Endodermal cell (in vitro differentiated cells): ENCODE measurements around the gene OR7A10. TPM values are rescaled to one million over a fixed set of nuclear protein-coding genes. Genes with fewer than 3 reads are reported as not detected.

Source experiments
- DNase-seq: peaks from one replicate; pipeline ENCODE4 v3.0.0-alpha.2; 2017
- H3K27ac ChIP-seq: 2 replicates; pipeline ENCODE4 v1.5.1; 2013; ENCODE audit warnings: mild to moderate bottlenecking, low read depth, low read length, moderate library complexity
- H3K27me3 ChIP-seq: 2 replicates; pipeline ENCODE4 v1.6.1; 2013; ENCODE audit warnings: mild to moderate bottlenecking, low read length, moderate library complexity; ENCODE audit not compliant: insufficient read depth, control insufficient read depth, poor library complexity, severe bottlenecking
- H3K36me3 ChIP-seq: 2 replicates; pipeline ENCODE4 v1.7.0; 2013; ENCODE audit warnings: mild to moderate bottlenecking, low read length, moderate library complexity; ENCODE audit not compliant: control insufficient read depth, insufficient read depth
- H3K4me1 ChIP-seq: one replicate; pipeline ENCODE4 v1.7.0; 2013; ENCODE audit warnings: low read length; ENCODE audit not compliant: control insufficient read depth, insufficient read depth
- H3K4me3 ChIP-seq: 2 replicates; pipeline ENCODE4 v1.5.1; 2013; ENCODE audit warnings: mild to moderate bottlenecking, low read length, moderate library complexity
- H3K9ac ChIP-seq: 2 replicates; pipeline ENCODE4 v1.6.1; 2013; ENCODE audit warnings: mild to moderate bottlenecking, low read length, moderate library complexity; ENCODE audit not compliant: poor library complexity, severe bottlenecking; ENCODE audit errors: extremely low read depth
- H3K9me3 ChIP-seq: 2 replicates; pipeline ENCODE4 v1.6.1; 2013; ENCODE audit warnings: mild to moderate bottlenecking, low read length, moderate library complexity; ENCODE audit not compliant: control insufficient read depth
- H3K27ac Mint-ChIP-seq: 2 replicates; pipeline ENCODE4 v1.8.0; 2020; ENCODE audit warnings: mixed read lengths
- H3K27me3 Mint-ChIP-seq: 2 replicates; pipeline ENCODE4 v1.8.0; 2021; ENCODE audit warnings: mild to moderate bottlenecking, mixed read lengths; ENCODE audit not compliant: insufficient read depth
- H3K36me3 Mint-ChIP-seq: 2 replicates; pipeline ENCODE4 v1.8.0; 2020; ENCODE audit warnings: low read depth, mixed read lengths
- H3K4me1 Mint-ChIP-seq: 2 replicates; pipeline ENCODE4 v1.8.0; 2020; ENCODE audit warnings: mixed read lengths
- H3K4me3 Mint-ChIP-seq: 2 replicates; pipeline ENCODE4 v1.8.0; 2020; ENCODE audit warnings: mild to moderate bottlenecking, moderate library complexity, mixed read lengths
- H3K9me3 Mint-ChIP-seq: 2 replicates; pipeline ENCODE4 v1.8.0; 2020; ENCODE audit warnings: mild to moderate bottlenecking, mixed read lengths
- WGBS, 2 experiments: methylation state at CpG; one replicate each; pipeline versions ENCODE4 v1.1.5 to v1.1.7; 2013; ENCODE audit warnings: missing lambda C conversion rate in 2 of 2, mixed read lengths in 1 of 2; ENCODE audit not compliant: insufficient coverage in 1 of 2, insufficient read length in 1 of 2; 5-methylcytosine and 5-hydroxymethylcytosine counted together
- total RNA-seq, 2 donors: library from RNA; stranded (reverse); fragmentation: NEBNext Ultra II Directional in 1 of 2; extraction: Animal tissue kit (Norgen Biotek cat#: 25700) in 1 of 2; gene quantifications; 2 replicates in 1 of 2; 3 replicates in 1 of 2; pipeline ENCODE4 v1.2.1, GENCODE V29; 2021
- TF ChIP-seq, protein P1 (sequence below): fragments of 200-600 bp; sonication (generic); conservative IDR thresholded peaks from 2 replicates; pipeline ENCODE4 v1.5.0; 2021; ENCODE audit warnings: antibody characterized with exemption, mild to moderate bottlenecking

OR7A10 gene
- total RNA-seq, 2 donors from 2014 or later: not detected

DNA sequence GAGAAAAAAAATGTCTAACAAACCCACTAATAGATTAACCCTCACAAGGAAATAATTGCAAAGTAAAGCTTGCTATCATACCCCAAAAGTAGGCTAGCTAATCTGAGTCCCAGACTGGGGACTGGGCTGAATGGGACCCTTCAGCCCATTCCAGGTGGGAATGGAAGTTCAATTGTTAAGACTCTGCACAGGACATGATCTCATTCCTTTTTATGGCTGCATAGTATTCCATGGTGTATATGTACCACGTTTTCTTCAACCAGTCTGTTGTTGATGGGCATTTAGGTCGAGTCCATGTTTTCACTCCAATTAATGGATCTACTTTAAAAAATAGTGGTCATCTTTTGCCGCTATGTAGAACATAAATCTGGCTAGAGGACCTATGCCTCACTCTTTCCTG, 31.7 kb downstream of the OR7A10 start:
- no peak overlapping the region for H3K4me3 ChIP-seq
- Mint-ChIP-seq H3K36me3 (no peaks in the 10 kb centered on the region), H3K27ac (no peak overlapping the region), H3K4me1 (no peaks in the 10 kb centered on the region), H3K27me3 (no peaks in the 10 kb centered on the region), H3K4me3 (no peak overlapping the region), H3K9me3 (peaks cover 86% of the 10 kb centered on the region)
- H3K27me3 ChIP-seq: no peaks in the 10 kb centered on the region
- H3K4me1 ChIP-seq: no peaks in the 10 kb centered on the region
- no peak overlapping the region for H3K9ac ChIP-seq
- no peak overlapping the region for H3K27ac ChIP-seq
- 13 to 52% methylated on average over 2 to 3 of the region's 3 CpGs for WGBS, 2 experiments
- DNase-seq: no peak
- TF ChIP-seq, protein P1, sequence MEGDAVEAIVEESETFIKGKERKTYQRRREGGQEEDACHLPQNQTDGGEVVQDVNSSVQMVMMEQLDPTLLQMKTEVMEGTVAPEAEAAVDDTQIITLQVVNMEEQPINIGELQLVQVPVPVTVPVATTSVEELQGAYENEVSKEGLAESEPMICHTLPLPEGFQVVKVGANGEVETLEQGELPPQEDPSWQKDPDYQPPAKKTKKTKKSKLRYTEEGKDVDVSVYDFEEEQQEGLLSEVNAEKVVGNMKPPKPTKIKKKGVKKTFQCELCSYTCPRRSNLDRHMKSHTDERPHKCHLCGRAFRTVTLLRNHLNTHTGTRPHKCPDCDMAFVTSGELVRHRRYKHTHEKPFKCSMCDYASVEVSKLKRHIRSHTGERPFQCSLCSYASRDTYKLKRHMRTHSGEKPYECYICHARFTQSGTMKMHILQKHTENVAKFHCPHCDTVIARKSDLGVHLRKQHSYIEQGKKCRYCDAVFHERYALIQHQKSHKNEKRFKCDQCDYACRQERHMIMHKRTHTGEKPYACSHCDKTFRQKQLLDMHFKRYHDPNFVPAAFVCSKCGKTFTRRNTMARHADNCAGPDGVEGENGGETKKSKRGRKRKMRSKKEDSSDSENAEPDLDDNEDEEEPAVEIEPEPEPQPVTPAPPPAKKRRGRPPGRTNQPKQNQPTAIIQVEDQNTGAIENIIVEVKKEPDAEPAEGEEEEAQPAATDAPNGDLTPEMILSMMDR: no peak
- peaks cover 48% of the 10 kb centered on the region for H3K9me3 ChIP-seq
- H3K36me3 ChIP-seq: no peaks in the 10 kb centered on the region

DNA sequence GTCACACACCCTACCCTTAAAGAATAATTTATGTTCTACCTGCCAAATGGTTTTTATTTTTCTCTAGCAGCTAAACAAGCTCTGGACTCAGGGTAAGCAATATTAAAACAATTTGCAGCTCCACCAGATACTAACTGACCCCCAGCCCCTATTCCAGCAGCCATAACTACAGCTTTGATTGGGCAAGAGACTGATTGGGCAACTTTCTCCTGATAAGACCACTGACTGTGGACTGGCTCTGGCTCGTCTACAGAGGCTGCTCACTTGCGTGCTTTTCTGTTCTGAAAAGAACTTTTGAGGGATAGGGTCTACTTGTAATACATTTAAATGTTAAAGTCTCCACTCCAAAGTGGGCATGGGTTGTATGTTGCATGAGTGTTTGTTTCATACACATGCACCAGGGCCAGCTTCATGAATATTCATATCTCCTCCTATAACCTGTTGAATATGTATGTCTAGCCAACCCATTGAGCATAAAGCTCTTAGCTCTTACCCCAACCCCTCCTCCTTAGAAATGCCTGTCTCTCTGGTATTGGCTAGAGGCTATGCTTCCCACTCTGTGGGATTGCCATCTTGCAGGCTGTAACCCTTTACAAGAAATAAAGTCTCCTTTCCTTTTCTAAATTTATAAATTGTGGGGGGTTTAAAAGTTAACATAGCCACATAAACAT, 33.6 kb downstream of the OR7A10 start:
- no peak for DNase-seq
- H3K4me1 ChIP-seq: no peaks in the 10 kb centered on the region
- Mint-ChIP-seq H3K36me3 (no peaks in the 10 kb centered on the region), H3K4me1 (no peaks in the 10 kb centered on the region), H3K27ac (no peak overlapping the region), H3K27me3 (no peaks in the 10 kb centered on the region), H3K9me3 (peaks cover 83% of the 10 kb centered on the region), H3K4me3 (no peak overlapping the region)
- no peaks in the 10 kb centered on the region for H3K27me3 ChIP-seq
- TF ChIP-seq, protein P1: no peak
- peaks cover 46% of the 10 kb centered on the region for H3K9me3 ChIP-seq
- WGBS, 2 experiments: 60% methylated on average over 2 of the region's 2 CpGs; no CpG with 5 or more reads in 1 of the 2 experiments
- no peaks in the 10 kb centered on the region for H3K36me3 ChIP-seq
- no peak overlapping the region for H3K9ac ChIP-seq
- no peak overlapping the region for H3K27ac ChIP-seq
- H3K4me3 ChIP-seq: no peak overlapping the region

DNA sequence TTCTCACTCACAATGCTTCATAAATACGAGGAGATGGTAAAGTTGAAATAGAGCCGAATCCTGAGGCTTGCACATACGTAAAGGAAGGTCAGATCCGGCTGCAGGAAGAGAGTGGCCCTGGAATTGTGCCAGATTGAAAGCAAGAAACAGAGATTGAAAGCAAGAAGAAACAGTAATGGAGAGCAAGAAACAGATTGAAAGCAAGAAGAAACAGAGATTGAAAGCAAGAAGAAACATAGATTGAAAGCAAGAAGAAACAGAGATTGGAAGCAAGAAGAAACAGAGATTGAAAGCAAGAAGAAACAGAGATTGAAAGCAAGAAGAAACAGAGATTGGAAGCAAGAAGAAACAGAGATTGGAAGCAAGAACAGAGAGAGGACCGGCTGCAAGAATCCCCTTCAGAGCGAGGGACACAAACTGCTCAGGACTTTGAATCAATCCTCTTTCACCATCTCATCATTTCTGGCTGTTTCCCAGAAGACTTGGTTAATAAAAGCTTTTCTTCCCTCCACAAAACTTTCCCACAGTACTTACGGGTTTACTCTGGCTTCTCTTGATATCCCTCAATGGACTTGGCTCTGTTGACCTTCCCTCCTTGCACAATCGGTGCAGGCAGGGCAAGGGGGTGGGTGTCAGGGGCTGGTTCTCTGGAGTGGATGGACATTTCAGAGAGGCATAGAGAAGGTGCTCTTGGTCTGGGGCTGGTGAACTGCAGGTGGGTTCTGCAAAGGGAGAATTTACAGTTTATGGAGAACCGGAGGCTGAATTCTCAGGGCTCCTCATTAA, 39.3 kb downstream of the OR7A10 start:
- Histone ChIP-seq H3K4me1 (no peaks in the 10 kb centered on the region), H3K27me3 (no peaks in the 10 kb centered on the region), H3K9me3 (peaks cover 64% of the 10 kb centered on the region), H3K4me3 (no peak overlapping the region), H3K9ac (no peak overlapping the region), H3K36me3 (no peaks in the 10 kb centered on the region), H3K27ac (no peak overlapping the region)
- 72 to 80% methylated on average over 7 to 9 of the region's 9 CpGs for WGBS, 2 experiments
- Mint-ChIP-seq H3K27ac (no peak overlapping the region), H3K36me3 (no peaks in the 10 kb centered on the region), H3K27me3 (peaks cover 1% of the 10 kb centered on the region), H3K4me1 (no peaks in the 10 kb centered on the region), H3K9me3 (peaks cover 82% of the 10 kb centered on the region), H3K4me3 (no peak overlapping the region)
- TF ChIP-seq, protein P1: no peak
- no peak for DNase-seq
